ENCODE data around the gene SEZ6. TPM values are rescaled to one million over a fixed set of nuclear protein-coding genes. Genes with fewer than 3 reads are reported as not detected.

SEZ6 gene
- total RNA-seq, 3 donors from 2014 or later (not counting 1 experiment from before 2014, with no cell fraction given), result 0.33 to 1.4 (median 0.97) TPM

- WGBS (ENCODE audit: insufficient coverage), result 90% methylated on average over 6 of the region's 7 CpGs
- peak overlapping the region; percentile 70 for H3K4me3 Mint-ChIP-seq
- H3K9me3 Mint-ChIP-seq, result no peaks in the 10 kb centered on the region
- Histone ChIP-seq H3K27me3 (ENCODE audit: control insufficient read depth, insufficient read depth, low read length) (peaks cover 2% of the 10 kb centered on the region), H3K36me3 (ENCODE audit: control insufficient read depth, insufficient read depth, low read length) (no peaks in the 10 kb centered on the region), H3K4me3 (ENCODE audit: low read length) (no peak overlapping the region), H3K4me1 (ENCODE audit: control insufficient read depth, insufficient read depth, low read length) (peaks cover 31% of the 10 kb centered on the region), H3K9me3 (ENCODE audit: control insufficient read depth, insufficient read depth, low read length) (no peaks in the 10 kb centered on the region), H3K27ac (ENCODE audit: low read length) (peak overlapping the region; percentile 85)
- no peaks in the 10 kb centered on the region for H3K27me3 Mint-ChIP-seq (ENCODE audit: low read depth in 2 of 2)
- intact Hi-C loops (cut with micrococcal nuclease), result loop anchor here (10.0 kb wide), 1 partner anchor 311 kb away; the partner anchor contains the start of gene NUFIP2
- no peaks in the 10 kb centered on the region for H3K36me3 Mint-ChIP-seq
- no peak for DNase-seq
- H3K27ac Mint-ChIP-seq, result peak overlapping the region; percentile 97 to 99
- no peak for TF ChIP-seq CTCF (IDR thresholded peaks at IDR 0.05)
- H3K4me1 Mint-ChIP-seq, result peaks cover 18 to 26% of the 10 kb centered on the region in 2 donors
- ATAC-seq, result no peak
Observed at GRCh38 chr17:28983286-28984230, 22.3 kb downstream of the SEZ6 start.

DNA sequence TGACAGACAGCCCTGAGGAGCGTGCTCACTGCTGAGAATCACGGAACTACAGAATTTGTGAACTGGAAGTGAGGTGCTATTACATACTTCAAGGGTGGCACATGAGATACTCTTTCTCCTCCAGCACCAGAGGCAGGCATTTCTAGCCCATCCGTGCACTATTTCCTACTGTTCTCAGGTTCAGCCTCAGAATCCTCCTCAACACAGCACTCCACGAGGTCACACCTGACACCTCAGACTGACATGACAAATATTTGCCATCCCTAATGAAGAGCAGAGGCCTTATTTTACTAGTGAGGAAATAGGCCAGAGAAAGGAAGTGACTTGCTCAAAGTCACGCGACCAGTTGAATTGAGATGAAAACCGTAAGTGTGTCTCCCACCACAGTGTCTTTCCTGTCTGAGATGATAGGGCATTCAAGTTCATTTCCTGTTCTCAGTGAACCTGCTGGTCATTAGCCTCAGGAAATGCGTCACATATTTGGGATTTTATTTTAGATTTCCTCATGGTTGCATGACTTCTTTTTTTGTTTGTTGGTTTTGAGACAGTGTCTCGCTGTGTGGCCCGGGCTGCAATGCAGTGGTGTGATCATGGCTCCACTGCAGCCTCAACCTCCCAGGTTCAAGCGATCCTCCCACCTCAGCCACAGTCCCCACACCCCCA is 23.6 kb downstream of the SEZ6 start:
- H3K27me3 ChIP-seq (ENCODE audit: control insufficient read depth, insufficient read depth, low read length), result peaks cover 2% of the 10 kb centered on the region
- intact Hi-C loops (cut with micrococcal nuclease), result loop anchor here (1.0 to 10.0 kb wide), 3 partner anchors 30 to 313 kb away; partner anchors contain the start of gene NUFIP2
- no peaks in the 10 kb centered on the region for H3K27me3 Mint-ChIP-seq (ENCODE audit: low read depth in 2 of 2)

DNA sequence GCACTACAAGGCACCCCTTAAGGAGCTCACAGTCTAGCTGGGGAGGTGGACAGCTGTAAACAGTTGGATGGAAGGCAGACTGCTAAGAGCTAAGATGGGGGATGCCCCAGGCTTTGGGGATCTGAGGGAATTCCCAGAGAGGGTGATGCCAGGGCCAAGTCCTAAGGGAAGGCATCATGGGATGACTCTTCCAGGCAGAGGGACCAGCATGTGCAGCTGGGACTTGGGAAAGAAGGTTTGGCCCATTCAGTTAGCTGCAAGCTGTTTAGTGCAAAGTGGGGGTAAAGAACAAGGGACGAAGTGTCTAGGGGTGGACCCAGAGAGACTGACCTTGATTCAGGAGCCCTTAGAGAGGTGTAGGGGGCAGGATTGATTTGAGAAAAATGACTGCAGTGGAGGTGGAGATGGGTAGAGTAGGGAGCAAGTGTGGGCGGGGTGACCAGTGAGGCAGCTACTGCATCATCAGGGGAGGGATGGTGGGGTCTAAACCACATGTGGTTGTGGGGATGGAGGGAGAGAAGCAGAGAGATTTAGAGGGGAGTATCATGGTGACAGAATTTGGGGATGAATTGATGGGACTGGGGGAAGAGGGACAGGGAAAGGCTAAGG is 27.4 kb downstream of the SEZ6 start:
- WGBS (ENCODE audit: insufficient coverage), result 88% methylated on average over 2 of the region's 2 CpGs
- Mint-ChIP-seq H3K4me3 (no peak overlapping the region), H3K36me3 (no peaks in the 10 kb centered on the region), H3K9me3 (no peaks in the 10 kb centered on the region), H3K27ac (peak overlapping the region; percentile 32 to 67), H3K4me1 (peaks cover 16 to 22% of the 10 kb centered on the region in 2 donors), H3K27me3 (ENCODE audit: low read depth in 2 of 2) (no peaks in the 10 kb centered on the region)
- Histone ChIP-seq H3K27ac (ENCODE audit: low read length) (no peak overlapping the region), H3K36me3 (ENCODE audit: control insufficient read depth, insufficient read depth, low read length) (no peaks in the 10 kb centered on the region), H3K27me3 (ENCODE audit: control insufficient read depth, insufficient read depth, low read length) (no peaks in the 10 kb centered on the region), H3K4me1 (ENCODE audit: control insufficient read depth, insufficient read depth, low read length) (peaks cover 24% of the 10 kb centered on the region), H3K4me3 (ENCODE audit: low read length) (no peak overlapping the region), H3K9me3 (ENCODE audit: control insufficient read depth, insufficient read depth, low read length) (no peaks in the 10 kb centered on the region)
- TF ChIP-seq CTCF (IDR thresholded peaks at IDR 0.05), result no peak
- no peak for DNase-seq
- intact Hi-C loops (cut with micrococcal nuclease), result no loop called here
- ATAC-seq, result no peak

More for the DNA sequence above, 23.6 kb downstream of the SEZ6 start:
- Histone ChIP-seq H3K4me3 (ENCODE audit: low read length) (no peak overlapping the region), H3K27ac (ENCODE audit: low read length) (peak overlapping the region; percentile 85), H3K9me3 (ENCODE audit: control insufficient read depth, insufficient read depth, low read length) (no peaks in the 10 kb centered on the region), H3K36me3 (ENCODE audit: control insufficient read depth, insufficient read depth, low read length) (no peaks in the 10 kb centered on the region), H3K4me1 (ENCODE audit: control insufficient read depth, insufficient read depth, low read length) (peaks cover 31% of the 10 kb centered on the region)
- peak overlapping the region; percentile 97 to 99 for H3K27ac Mint-ChIP-seq
- H3K36me3 Mint-ChIP-seq, result no peaks in the 10 kb centered on the region
- WGBS (ENCODE audit: insufficient coverage), result 27% methylated on average over 11 of the region's 11 CpGs
- DNase-seq (peak; percentile 58 to 92), ATAC-seq (peak; percentile 82 to 95 (median 91))
- no peaks in the 10 kb centered on the region for H3K9me3 Mint-ChIP-seq
- H3K4me3 Mint-ChIP-seq, result peak overlapping the region; percentile 70
- peaks cover 18 to 26% of the 10 kb centered on the region in 2 donors for H3K4me1 Mint-ChIP-seq
- no peak for TF ChIP-seq CTCF (IDR thresholded peaks at IDR 0.05)
